ENCODE results near the gene DIS3L2.

DIS3L2 gene

DNA sequence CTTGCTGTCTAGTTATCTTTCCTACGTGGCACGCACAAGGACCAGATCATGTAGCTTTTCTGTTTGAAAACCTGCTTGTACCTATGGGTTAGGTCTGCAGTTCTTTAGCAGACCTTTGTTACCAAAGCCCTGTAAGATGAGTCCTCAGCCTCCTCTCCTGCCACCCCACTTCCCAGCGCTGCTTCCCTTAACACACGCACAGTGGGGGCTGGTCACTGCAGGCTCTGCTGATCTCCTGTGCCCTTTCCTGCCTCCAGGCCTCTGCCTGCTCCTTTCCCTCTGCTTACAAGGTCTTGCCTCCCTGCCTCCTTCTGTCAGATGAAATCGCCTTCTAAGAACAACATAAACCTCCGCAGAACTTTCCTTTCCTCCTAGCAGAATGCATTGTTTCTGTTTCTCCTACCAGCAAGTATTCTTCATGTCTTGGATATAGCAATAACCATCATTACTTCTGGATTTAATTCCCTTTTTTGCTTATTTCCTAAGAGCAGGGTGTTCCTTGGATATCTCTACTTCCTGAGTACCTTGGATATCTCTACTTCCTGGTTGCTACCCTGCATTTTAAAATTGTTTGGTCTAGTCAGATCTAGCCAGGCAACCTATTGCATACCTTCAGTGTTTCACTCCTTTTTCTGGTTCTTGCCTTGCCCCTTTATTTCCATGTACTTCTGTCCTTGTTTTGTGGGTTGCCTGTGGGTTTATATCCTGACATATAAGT is 257.4 kb downstream of the DIS3L2 start:
- TF ChIP-seq, protein P1, sequence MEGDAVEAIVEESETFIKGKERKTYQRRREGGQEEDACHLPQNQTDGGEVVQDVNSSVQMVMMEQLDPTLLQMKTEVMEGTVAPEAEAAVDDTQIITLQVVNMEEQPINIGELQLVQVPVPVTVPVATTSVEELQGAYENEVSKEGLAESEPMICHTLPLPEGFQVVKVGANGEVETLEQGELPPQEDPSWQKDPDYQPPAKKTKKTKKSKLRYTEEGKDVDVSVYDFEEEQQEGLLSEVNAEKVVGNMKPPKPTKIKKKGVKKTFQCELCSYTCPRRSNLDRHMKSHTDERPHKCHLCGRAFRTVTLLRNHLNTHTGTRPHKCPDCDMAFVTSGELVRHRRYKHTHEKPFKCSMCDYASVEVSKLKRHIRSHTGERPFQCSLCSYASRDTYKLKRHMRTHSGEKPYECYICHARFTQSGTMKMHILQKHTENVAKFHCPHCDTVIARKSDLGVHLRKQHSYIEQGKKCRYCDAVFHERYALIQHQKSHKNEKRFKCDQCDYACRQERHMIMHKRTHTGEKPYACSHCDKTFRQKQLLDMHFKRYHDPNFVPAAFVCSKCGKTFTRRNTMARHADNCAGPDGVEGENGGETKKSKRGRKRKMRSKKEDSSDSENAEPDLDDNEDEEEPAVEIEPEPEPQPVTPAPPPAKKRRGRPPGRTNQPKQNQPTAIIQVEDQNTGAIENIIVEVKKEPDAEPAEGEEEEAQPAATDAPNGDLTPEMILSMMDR (IDR thresholded peaks at IDR 0.05; ENCODE audit: low read depth, low read length), result no peak
- no peak for DNase-seq (ENCODE audit: extremely low read depth, low read depth)

DNA sequence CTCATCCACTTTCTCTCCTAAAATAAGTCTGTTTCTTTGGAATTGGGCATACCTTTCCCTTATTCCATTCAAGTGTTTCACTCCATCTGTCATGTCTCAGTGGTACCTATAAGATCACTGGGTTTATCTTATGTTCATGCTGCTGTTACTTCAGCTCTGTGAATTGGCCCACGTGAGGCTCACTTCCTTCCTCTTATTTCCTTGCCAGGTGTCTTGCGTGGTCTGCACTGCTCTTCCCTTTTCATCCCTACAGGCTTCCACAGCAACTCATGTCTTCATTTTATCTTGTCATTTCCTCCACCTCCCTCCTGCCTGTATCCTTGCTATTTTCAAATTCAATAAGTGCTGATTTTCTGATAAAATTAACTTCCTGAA is 258.0 kb downstream of the DIS3L2 start:
- TF ChIP-seq, protein P1 (IDR thresholded peaks at IDR 0.05; ENCODE audit: low read depth, low read length), result no peak
- DNase-seq (ENCODE audit: extremely low read depth, low read depth), result no peak

- TF ChIP-seq, protein P1 (IDR thresholded peaks at IDR 0.05; ENCODE audit: low read depth, low read length), result no peak
- DNase-seq (ENCODE audit: extremely low read depth, low read depth), result no peak
Measured at GRCh38 chr2:232219932-232220331, 258.4 kb downstream of the DIS3L2 start.

GRCh38 chr2:232225429-232225828 is 263.9 kb downstream of the DIS3L2 start:
- no peak for DNase-seq (ENCODE audit: extremely low read depth, low read depth)
- TF ChIP-seq, protein P1 (IDR thresholded peaks at IDR 0.05; ENCODE audit: low read depth, low read length), result no peak

DNA sequence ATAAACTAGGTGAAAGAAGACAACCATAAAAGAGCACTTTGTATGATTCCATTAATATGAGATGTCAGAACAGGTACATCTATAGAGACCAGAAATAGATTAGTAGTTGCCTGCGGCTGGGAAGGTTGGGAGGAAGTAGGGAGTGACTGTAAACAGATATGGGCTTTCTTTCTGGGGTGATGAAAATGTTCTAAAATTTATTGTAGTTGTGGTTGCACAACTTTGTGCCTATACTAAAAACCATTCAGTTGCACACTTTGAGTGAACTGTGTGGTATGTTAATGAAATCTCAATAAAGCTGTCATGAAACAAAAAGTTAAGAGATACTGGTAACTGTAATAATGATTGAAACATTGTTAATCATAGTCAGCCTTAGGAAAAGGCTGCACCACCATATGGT is 264.4 kb downstream of the DIS3L2 start:
- no peak for DNase-seq (ENCODE audit: extremely low read depth, low read depth)
- TF ChIP-seq, protein P1 (IDR thresholded peaks at IDR 0.05; ENCODE audit: low read depth, low read length), result no peak

GRCh38 chr2:232228332-232228731 is 266.8 kb downstream of the DIS3L2 start:
- DNase-seq (ENCODE audit: extremely low read depth, low read depth), result no peak
- TF ChIP-seq, protein P1 (IDR thresholded peaks at IDR 0.05; ENCODE audit: low read depth, low read length), result no peak

- no peak for DNase-seq (ENCODE audit: extremely low read depth, low read depth)
- TF ChIP-seq, protein P1 (IDR thresholded peaks at IDR 0.05; ENCODE audit: low read depth, low read length), result no peak
Measured at GRCh38 chr2:232228971-232229894, 267.7 kb downstream of the DIS3L2 start.

All from AG09319 (cell line).